KBM-7 (cell line): ENCODE data around the gene RFFL.

Experiments
- DNase-seq: peaks from one replicate; pipeline ENCODE4 v3.0.0-alpha.2; 2015
- in situ Hi-C: fragments of 300-500 bp; cut with MboI; formaldehyde crosslinking; loops from 2 replicates; pipeline ENCODE4 v1.14.3; 2020; ENCODE audit warnings: low sequenced_read_pairs, low pct_unique_long_range_greater_than_20kb, mixed read lengths

Gene RFFL

DNA sequence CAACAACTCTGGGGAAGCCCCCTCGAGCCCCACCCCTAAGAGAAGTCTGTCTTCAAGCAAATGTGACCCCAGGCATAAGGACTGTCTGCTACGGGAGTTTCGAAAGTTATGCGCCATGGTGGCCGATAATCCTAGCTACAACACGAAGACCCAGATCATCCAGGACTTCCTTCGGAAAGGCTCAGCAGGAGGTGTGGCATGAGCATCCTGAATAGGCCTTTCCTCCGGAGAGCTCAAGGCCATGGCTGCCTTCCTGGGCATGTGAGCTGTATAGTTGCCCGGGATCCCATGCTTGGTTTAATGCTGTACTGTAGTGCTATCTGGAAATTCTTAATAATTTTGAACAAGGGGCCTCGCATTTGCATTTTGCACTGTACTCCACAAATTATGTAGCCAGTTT is 74.0 kb downstream of the RFFL start:
- in situ Hi-C loops: no loop called here
- no peak for DNase-seq

DNA sequence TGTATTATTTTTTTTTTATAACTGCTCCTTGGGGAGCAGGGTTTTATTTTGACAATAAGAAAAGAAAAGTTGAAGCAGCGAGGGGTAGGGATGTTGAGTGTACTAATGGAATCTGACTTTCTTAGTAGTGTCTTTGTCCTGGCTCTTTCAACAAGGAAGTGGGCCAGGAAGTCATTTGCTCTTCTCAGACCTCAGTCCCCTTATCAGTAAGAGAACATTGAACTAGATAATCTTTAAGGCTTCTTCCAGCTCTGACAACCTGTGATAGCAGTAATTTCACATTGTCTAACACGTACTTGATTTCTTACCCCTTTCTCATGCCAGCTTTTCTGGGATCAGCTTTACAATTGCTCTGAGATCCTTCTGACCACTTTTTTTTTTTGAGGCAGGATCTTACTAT is 74.9 kb downstream of the RFFL start:
- in situ Hi-C loops: no loop called here
- peak; percentile 61 for DNase-seq

DNA sequence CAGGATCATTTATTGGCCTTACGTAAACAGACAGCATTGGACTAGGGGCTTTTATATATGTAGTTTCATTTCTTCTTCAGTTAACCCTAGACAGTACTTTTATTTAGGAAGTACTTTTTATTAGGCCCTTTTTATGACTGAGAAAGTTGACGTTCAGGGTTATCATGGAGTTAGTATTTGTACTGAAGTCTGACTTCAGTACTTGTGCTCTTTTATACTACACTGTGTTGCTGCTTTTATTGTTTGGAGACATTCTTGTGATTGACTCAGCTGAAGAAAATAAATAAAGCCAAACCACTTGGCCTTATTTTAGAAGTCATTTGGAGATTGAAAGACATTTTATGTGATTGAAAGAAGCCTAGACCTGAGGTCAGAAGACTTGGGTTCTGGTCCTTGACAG is 76.3 kb downstream of the RFFL start:
- in situ Hi-C loops: no loop called here
- DNase-seq: no peak

DNA sequence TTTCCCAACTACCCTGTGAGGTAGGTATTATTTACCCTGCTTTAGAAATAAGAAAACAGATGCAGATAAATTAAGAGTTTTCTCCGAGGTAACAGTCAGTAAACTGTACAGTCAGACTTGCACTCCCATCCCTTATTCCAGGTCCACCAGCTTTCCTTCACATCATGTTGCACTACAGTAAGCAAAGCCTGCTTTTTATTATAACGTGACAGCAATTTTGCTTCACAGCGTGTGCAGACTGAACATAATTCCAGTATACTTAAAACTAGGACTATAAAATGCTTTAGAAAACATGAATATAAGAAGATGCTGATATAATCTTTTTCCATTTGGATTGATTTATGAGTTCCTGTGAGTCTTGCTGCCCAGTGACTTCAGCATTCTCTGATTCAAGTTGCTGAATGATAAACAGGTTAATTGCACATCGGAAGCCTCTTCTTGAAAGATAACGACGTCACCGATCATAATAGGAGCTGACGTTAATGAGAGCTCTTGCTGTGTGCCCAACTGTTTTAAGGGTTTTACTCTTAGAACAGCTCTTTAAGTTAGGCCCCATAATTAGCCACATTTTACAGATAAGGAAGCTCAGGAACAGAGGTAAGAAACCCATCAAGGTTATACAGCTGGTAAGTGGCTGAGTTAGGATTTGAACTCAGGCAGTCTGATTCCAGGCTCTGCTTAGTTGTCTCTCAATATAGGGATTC is 81.8 kb downstream of the RFFL start:
- DNase-seq: peak; percentile 60
- in situ Hi-C loops: no loop called here

DNA sequence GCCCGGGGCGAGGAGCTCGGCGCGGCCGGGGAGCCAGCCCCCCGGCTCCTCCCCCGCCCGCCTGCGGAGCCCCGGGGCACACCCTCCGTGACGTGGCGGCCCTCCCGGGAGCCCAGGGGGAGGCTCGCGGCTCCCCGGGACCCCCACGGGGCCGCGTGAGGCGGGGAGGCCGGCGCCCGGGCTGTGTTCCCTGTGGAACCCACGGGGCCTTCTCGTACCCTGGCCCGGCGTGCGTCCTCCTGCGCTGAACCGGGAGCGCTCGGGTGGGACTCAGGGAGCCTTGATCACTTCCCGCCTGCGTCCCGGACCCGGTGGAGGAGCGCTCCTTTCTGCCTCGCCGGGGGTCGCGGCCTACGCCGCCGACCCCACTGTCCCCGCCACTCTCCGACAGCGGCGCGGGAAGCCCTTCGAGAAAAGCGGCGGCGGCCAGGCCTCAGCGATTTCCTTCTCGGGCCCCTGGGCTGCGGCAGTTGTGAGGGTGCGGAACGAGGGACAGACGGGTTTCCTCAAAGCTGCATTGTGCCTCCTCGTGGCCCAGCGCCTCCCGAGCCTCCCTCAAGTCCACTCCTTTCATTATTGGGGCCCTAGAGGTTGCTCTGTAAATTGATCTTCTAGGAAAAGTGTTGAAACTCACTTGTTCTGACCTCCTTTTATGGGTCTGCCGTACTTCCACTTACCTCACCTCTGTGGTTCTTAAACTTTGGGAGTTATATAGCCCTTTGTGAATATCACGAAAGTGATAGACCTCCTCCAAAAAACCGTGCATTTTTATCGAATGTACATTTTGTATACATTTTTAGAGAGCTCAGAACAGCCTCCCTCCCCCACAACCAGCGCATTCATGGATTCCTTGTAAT is 82.6 kb downstream of the RFFL start:
- in situ Hi-C loops: no loop called here
- DNase-seq: peak; percentile 85

DNA sequence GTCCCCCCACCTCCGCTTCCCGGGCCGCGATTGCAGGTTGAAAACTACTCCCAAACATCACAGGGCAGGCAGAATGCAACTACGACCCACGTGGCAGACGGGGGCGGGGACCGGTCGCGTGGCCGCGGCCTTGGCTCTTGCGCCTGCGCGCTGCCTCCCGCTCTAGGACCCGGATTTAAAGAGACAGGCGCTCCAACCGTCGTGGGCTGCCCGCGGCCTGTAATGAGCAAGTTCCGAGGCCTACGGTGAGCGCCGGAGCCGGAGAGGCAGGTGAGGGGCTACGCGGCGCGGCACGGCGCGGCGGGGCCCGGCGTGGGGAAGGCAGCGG is 83.2 kb downstream of the RFFL start, which contains the start of gene LIG3:
TSS of gene LIG3 (plus strand) at position 160 of the 328 bp plus-strand sequence. CDS start 2,494 bp downstream, outside the sequence.
- DNase-seq: peak; percentile 95
- in situ Hi-C loops: no loop called here

DNA sequence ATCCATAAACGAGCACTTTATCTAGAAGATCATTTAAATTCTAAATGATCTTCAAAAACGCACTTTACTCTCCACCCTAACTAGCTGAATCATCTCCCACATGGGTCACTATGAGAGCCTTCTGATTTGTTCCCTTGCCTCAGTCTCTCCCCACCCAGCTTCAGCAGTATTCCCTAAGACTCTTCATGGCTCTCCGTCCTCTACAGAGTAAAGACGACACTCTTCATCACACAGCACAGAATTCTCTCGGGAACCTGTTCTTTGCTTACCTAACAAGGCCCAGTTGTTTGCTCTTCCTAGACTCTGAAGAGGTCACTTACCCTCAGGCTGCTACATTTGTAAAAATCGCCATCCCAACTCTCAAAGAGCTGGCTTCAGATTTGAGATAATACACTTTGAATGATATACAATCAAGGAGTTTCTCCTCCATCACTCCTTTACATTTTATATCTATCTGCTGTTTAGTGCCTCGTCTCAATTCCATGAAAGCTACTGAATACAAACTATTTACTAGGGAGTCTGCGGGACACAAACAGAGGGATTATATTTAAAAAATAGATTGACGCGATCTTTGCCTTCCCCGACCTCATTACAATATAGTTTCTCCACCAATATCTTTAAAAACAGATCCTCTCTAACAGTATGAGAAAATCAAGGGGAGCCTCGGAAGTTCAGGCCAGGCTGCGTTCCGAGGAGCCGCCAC is 83.7 kb downstream of the RFFL start:
- DNase-seq: peak; percentile 15
- in situ Hi-C loops: no loop called here

DNA sequence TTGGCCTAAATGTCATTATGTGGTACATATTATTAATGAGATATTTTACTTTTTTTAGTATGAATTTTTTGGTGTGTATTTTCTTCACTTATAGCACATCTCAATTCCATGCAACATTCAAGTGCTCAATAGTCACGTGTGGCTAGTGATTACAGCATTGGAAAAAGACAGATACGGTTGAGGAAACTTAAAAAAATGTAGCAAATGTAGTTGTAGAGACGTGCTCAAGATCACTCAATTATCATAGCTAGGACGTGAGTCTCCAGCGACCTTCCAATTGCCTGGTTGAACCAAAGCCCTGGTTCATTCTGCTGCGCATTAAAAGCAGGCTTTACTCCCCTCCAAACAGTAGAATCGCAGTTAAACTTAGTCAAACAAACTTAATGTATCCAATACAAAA is 84.4 kb downstream of the RFFL start:
- in situ Hi-C loops: no loop called here
- DNase-seq: no peak

DNA sequence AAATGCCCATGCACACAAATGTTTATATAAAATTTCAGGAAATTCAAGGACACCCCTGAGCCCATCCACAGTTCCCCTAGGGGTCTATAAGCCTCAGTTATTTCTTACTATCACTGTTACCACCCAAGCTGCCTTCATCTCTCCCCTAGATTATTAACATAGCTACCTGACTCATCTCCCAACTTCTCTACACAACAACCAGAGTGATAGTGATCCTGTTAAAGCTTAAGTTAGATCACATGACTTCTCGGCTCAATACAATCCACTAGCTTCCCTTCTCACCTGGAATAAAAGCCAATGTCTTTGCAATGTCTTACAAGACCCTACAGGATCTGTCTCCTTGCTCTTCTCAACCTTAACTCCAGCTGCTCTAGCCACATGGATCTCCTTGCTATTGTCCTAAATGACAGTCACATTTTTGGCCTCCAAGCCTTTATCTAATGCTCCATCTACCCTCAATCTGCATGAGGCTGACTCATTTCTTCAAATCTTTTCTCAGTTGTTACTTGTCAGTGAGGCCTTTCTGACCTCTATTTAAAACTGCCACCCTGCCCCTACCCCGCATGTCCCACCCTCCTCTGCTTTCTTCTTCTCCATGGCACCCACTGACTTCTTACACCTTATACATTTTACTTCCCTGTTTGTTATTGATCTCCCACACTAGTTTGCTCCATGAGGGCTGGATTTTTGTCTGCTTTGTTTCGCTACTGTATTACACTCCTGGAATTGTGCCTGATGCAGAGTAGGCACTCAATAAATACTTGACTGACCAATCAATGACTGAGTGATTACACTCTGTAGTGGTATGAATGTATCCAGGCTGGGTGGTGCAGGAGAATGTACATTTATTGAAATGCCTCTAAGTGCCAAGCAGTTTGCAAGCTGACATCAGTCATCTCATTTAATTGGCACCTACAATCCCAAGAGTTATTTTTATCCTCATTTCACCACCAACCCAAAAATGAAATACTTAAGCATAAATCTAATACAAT is 88.4 kb downstream of the RFFL start:
- in situ Hi-C loops: no loop called here
- no peak for DNase-seq

DNA sequence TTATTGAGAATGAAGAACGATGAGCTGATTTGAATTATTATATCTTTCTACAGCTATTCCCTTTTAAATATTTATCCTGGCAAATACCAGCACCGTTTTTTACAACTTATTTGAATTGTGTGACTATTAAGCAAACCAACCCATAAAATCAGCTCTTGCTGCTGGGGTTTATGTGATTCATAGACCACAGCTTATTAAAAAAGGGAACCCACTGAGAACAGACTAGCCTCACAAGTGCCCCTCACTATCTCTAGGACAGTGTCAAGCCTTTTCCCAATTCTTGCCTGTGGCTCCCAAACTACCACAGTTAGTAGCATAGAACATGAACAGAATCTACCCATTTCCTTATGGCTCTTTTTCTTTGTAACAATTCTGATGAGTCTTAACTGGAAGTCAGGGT is 89.3 kb downstream of the RFFL start:
- in situ Hi-C loops: no loop called here
- DNase-seq: no peak

DNA sequence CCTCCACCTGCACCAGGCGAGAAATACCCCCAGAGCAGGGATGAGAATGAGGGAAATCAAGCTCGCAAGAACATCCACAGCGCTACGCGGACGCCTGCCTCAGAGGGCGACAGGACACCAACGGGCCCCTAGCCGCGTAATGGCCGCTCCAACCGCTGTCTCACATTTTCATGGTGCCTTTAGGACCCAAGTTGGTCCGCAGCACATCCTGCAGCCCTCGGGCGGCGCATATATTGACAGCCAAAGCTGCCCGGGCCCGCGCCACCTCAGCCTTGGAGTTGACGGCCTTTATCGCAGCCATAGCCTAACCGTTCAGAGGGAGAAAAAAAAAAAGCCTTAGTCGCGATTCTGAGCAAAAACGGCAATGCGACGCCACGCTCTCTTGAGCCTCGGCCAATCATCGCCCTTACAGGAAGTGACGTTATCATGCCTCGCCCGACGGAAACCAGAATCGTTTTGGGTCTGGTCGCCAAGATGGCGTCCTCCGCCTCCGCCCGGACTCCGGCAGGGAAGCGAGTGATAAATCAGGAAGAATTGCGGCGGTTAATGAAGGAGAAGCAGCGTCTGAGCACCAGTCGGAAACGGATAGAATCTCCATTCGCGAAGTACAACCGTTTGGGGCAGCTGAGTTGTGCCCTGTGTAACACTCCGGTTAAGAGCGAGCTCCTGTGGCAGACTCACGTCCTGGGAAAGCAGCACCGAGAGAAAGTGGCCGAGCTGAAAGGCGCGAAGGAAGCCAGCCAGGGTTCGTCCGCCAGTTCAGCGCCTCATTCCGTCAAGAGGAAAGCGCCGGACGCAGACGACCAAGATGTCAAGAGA is 102.2 kb downstream of the RFFL start, which contains the start of the genes CCT6B and ZNF830:
TSS of gene CCT6B (minus strand) at position 368 of the 819 bp plus-strand sequence. CDS start at position 301, 67 bp downstream.
TSS of gene ZNF830 (plus strand) at position 448 of the 819 bp plus-strand sequence. CDS start at position 475, 27 bp downstream.
- DNase-seq: peak; percentile 92
- in situ Hi-C loops: no loop called here

DNA sequence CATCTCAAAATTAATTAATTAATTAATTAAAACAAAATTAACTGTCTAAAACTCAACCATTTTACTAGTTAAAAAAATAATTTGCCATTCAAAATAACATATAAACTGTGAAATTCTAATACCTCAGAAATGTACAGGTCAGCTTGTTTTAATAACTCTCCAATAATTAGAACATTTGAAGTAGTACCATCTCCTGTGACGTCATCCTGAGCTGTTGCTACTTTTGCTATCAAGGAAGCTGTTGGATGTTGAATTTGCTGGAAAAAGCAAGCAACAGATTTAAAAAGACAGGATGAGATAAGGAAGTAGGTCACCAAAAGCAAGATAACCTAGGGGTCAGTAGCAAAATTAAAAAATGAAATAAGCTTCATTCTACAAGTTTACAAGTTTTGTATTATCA is 105.1 kb downstream of the RFFL start:
- no peak for DNase-seq
- in situ Hi-C loops: no loop called here
